Measurements from ENCODE around the gene HOXA9.

GRCh38 chr7:27214239-27214950 is 49.1 kb upstream of the HOXA9 start:
- TF ChIP-seq EZH2 (optimal IDR thresholded peaks at IDR 0.05; ENCODE audit: low read depth, low read length) (no peak), CTCF (IDR thresholded peaks at IDR 0.05; ENCODE audit: low read length) (no peak)

Measured in MM.1S (cell line).